Measurements from ENCODE around the gene TSKS. TPM values are rescaled to one million over a fixed set of nuclear protein-coding genes. Genes with fewer than 3 reads are reported as not detected.

TSKS gene
- total RNA-seq, 1 donor from 2014 or later = 2.0 TPM

DNA sequence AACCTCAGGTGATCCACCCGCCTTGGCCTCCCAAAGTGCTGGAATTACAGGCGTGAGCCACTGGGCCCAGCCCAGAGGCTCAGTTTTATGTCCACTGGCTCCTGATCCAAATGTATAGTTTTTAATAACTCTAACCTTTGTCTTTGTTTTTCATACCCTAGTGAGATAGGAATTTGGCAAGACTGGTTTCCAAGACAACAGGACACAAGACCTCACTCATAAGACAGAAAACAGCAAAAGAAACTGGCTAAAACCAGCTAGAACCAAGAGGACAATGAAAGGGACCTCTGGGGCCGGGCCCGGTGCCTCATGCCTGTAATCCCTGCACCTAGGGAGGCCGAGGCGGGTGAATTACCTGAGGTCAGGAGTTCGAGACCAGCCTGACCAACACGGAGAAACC, 44.6 kb downstream of the TSKS start:
- no peaks in the 10 kb centered on the region for H3K9me3 Mint-ChIP-seq

DNA sequence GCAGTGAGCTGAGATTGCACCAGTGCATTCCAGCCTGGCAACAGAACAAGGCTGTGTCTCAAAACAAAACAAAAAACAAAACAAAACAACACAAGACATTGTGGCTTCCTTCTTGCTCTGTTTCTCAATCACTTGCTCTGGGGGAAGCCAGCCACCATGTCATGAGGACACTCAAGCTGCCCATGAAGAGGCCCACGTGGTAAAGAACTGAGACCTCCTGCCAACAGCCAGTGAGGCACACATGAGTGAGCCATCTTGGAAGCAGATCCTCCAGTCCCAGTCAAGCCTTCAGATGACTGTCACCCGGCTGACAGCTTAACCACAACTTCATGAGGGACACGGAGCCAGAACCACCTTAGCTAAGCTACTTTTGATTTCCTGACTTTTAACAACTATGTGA, 47.0 kb downstream of the TSKS start:
- no peaks in the 10 kb centered on the region for H3K9me3 Mint-ChIP-seq
- H3K27me3 Mint-ChIP-seq (ENCODE audit: low read depth) = no peaks in the 10 kb centered on the region
- H3K4me3 Mint-ChIP-seq (ENCODE audit: low read depth) = no peak overlapping the region
- peaks cover 7% of the 10 kb centered on the region for H3K4me1 Mint-ChIP-seq (ENCODE audit: low read depth)
- DNase-seq (ENCODE audit: low spot score) = no peak
- H3K27ac Mint-ChIP-seq = no peak overlapping the region
- no peaks in the 10 kb centered on the region for H3K36me3 Mint-ChIP-seq (ENCODE audit: low read depth)
- intact Hi-C loops (cut with micrococcal nuclease) = no loop called here

More for the DNA sequence above, 44.6 kb downstream of the TSKS start:
- Mint-ChIP-seq H3K4me1 (ENCODE audit: low read depth) (peaks cover 7% of the 10 kb centered on the region), H3K36me3 (ENCODE audit: low read depth) (no peaks in the 10 kb centered on the region), H3K27me3 (ENCODE audit: low read depth) (no peaks in the 10 kb centered on the region), H3K27ac (no peak overlapping the region), H3K4me3 (ENCODE audit: low read depth) (peak overlapping the region; percentile 17)
- intact Hi-C loops (cut with micrococcal nuclease) = no loop called here
- DNase-seq (ENCODE audit: low spot score) = no peak

DNA sequence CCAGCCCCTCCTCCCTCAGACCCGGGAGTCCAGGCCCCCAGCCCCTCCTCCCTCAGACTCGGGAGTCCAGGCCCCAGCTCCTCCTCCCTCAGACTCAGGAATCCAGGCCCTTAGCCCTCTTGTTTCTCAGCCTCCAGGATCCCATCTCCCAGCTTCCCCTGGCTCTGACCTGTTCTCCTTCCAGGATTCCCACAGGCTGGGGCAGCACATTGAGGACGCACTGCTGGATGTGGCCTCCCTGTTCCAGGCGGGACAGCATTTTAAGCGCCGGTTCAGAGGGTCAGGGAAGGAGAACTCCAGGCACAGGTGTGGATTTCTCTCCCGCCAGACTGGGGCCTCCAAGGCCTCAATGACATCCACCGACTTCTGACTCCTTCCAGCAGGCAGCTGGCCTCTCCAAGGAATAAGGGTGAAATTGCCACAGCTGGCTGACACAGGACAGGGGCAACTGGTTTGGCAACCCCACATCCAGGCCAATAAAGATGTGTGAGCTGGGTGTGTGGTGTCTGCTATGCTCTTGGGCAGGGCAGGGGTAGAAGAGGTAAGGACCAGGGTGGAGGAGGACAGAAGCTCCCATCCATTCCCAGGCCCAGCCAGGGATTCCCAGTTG, 49.8 kb downstream of the TSKS start:
- Mint-ChIP-seq H3K9me3 (no peaks in the 10 kb centered on the region), H3K36me3 (ENCODE audit: low read depth) (no peaks in the 10 kb centered on the region), H3K27ac (no peak overlapping the region), H3K27me3 (ENCODE audit: low read depth) (no peaks in the 10 kb centered on the region), H3K4me1 (ENCODE audit: low read depth) (peaks cover 7% of the 10 kb centered on the region), H3K4me3 (ENCODE audit: low read depth) (no peak overlapping the region)
- intact Hi-C loops (cut with micrococcal nuclease) = no loop called here
- no peak for DNase-seq (ENCODE audit: low spot score)

DNA sequence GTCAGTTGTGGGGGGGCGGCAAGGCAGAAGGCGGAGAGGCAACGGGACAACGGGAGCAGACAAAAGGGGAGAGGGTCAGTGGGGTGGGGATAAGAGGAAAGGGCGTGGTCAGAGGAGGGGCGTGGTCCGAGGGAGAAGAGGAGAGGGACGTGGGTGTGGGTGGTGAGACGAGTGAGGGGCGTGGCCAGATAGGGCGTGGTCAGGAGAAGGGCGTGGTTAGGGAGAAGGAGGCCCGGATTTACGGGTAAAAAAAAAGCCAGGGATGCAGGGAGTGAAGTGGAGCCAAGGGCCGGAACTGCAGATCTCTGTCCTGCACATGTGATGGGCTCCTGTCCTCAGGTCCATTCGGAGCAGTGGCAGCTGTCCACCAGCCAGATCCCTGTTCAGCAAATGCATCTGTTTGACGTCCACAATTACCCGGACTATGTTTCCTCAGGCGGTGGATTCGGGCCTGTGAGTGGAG, 50.7 kb downstream of the TSKS start:
- Mint-ChIP-seq H3K36me3 (ENCODE audit: low read depth) (no peaks in the 10 kb centered on the region), H3K27ac (no peak overlapping the region), H3K9me3 (no peaks in the 10 kb centered on the region), H3K27me3 (ENCODE audit: low read depth) (no peaks in the 10 kb centered on the region), H3K4me1 (ENCODE audit: low read depth) (peaks cover 3% of the 10 kb centered on the region), H3K4me3 (ENCODE audit: low read depth) (no peak overlapping the region)
- intact Hi-C loops (cut with micrococcal nuclease) = no loop called here
- DNase-seq (ENCODE audit: low spot score) = no peak

DNA sequence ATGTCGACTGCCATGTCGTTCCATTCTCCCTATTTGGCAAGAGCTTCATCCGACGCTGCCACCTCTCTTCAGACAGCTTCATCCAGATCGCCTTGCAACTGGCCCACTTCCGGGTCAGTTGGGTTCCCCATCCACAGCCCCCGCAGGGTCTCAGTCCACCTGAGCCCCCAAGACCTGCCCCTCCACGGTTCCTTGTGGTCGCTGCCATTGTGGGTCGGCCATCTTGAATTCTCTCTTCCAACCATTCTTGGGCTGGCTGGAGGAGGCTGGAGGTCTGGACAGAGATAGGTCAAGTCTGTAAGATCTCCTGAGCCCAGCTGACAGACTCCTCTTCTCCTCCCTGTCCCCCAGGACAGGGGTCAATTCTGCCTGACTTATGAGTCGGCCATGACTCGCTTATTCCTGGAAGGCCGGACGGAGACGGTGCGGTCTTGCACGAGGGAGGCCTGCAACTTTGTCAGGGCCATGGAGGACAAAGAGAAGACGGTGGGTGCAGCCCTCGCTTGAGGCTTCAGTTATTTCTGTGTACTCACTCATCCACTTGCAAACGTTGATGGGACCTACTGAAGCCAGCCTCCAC, 52.6 kb downstream of the TSKS start:
- intact Hi-C loops (cut with micrococcal nuclease) = no loop called here
- Mint-ChIP-seq H3K4me3 (ENCODE audit: low read depth) (no peak overlapping the region), H3K9me3 (no peaks in the 10 kb centered on the region), H3K27me3 (ENCODE audit: low read depth) (no peaks in the 10 kb centered on the region), H3K4me1 (ENCODE audit: low read depth) (no peaks in the 10 kb centered on the region), H3K36me3 (ENCODE audit: low read depth) (no peaks in the 10 kb centered on the region), H3K27ac (no peak overlapping the region)
- DNase-seq (ENCODE audit: low spot score) = no peak

DNA sequence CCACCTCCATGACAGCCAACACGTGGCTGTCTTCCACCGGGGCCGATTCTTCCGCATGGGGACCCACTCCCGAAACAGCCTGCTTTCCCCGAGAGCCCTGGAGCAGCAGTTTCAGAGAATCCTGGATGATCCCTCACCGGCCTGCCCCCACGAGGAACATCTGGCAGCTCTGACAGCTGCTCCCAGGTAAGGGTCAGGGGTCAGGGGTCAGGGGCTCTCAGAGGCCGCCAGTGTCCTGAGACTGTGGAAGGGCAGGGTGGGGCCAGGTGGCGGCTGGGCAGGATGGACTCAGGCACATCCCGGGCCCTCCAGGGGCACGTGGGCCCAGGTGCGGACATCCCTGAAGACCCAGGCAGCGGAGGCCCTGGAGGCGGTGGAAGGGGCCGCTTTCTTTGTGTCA, 57.2 kb downstream of the TSKS start:
- Mint-ChIP-seq H3K4me1 (ENCODE audit: low read depth) (no peaks in the 10 kb centered on the region), H3K9me3 (no peaks in the 10 kb centered on the region), H3K27me3 (ENCODE audit: low read depth) (no peaks in the 10 kb centered on the region), H3K4me3 (ENCODE audit: low read depth) (no peak overlapping the region), H3K36me3 (ENCODE audit: low read depth) (no peaks in the 10 kb centered on the region), H3K27ac (no peak overlapping the region)
- intact Hi-C loops (cut with micrococcal nuclease) = no loop called here
- no peak for DNase-seq (ENCODE audit: low spot score)

DNA sequence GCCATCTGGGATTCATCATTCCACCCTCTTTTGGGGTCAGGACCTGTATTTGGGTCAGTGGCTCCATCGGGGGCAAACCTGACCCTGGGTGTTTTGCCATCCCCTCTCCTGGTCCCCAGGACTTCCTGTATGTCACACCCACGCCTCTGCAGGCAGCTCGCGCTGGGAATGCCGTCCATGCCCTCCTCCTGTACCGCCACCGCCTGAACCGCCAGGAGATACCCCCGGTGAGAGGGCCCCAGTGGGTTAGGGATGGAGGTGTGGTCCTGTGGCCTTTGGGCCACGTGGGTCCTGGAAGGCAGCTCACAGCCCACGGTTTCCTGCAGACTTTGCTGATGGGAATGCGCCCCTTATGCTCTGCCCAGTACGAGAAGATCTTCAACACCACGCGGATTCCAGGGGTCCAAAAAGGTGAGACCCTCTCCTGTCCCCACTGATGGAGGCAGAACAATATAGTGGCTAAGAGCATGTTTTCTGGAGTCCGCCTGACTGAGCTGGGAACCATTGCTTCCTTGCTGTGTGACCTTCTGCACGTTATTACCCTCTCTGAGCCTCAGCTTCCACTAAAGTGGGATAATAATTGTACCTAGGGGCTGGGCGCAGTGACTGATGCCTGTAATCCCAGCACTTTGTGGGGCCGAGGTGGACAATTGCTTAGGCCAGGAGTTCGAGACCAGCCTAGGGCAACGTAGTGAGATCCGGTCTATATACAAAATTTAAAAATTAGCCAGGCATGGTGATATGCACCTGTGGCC, 58.0 kb downstream of the TSKS start:
- no peaks in the 10 kb centered on the region for H3K4me1 Mint-ChIP-seq (ENCODE audit: low read depth)
- no peak for DNase-seq (ENCODE audit: low spot score)
- no peaks in the 10 kb centered on the region for H3K9me3 Mint-ChIP-seq
- H3K4me3 Mint-ChIP-seq (ENCODE audit: low read depth) = no peak overlapping the region
- no peak overlapping the region for H3K27ac Mint-ChIP-seq
- H3K27me3 Mint-ChIP-seq (ENCODE audit: low read depth) = no peaks in the 10 kb centered on the region
- no peaks in the 10 kb centered on the region for H3K36me3 Mint-ChIP-seq (ENCODE audit: low read depth)
- intact Hi-C loops (cut with micrococcal nuclease) = no loop called here

DNA sequence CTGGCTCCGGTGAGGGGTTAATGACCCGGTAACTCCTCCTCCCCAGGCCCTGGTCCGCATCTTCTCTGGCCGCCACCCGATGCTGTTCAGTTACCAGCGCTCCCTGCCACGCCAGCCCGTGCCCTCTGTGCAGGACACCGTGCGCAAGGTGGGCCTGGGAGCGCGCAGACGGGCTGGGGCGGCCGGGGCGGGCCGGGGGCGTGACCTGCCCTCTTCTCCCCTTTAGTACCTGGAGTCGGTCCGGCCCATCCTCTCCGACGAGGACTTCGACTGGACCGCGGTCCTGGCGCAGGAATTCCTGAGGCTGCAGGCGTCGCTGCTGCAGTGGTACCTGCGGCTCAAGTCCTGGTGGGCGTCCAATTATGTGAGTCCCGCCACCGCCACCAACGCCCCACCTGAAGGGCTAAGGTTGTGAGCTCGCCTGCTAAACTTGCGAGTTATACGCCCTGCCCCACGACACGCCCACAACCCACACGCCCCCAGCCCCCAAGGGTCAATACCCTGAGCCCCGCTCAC, 61.8 kb downstream of the TSKS start:
- H3K27me3 Mint-ChIP-seq (ENCODE audit: low read depth) = no peaks in the 10 kb centered on the region
- H3K4me1 Mint-ChIP-seq (ENCODE audit: low read depth) = no peaks in the 10 kb centered on the region
- H3K36me3 Mint-ChIP-seq (ENCODE audit: low read depth) = no peaks in the 10 kb centered on the region
- intact Hi-C loops (cut with micrococcal nuclease) = no loop called here
- H3K9me3 Mint-ChIP-seq = no peaks in the 10 kb centered on the region
- no peak overlapping the region for H3K4me3 Mint-ChIP-seq (ENCODE audit: low read depth)
- no peak for DNase-seq (ENCODE audit: low spot score)
- H3K27ac Mint-ChIP-seq = no peak overlapping the region

DNA sequence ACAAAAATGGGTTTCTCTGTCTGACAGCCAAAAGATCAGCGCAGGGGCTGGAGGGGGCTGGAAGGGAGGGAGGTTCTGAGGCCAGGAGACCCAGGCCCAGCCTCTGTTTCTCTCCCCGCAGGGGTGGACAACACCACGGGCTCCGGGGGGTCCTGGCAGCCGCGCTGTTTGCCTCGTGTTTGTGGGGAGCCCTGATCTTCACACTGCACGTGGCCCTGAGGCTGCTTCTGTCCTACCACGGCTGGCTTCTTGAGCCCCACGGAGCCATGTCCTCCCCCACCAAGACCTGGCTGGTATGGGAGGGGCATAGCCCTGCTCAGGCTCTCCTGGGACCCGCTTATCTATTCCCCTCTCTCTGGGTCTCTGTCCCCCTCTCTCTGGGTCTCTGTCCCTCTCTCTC, 62.5 kb downstream of the TSKS start:
- no peaks in the 10 kb centered on the region for H3K36me3 Mint-ChIP-seq (ENCODE audit: low read depth)
- DNase-seq (ENCODE audit: low spot score) = no peak

DNA sequence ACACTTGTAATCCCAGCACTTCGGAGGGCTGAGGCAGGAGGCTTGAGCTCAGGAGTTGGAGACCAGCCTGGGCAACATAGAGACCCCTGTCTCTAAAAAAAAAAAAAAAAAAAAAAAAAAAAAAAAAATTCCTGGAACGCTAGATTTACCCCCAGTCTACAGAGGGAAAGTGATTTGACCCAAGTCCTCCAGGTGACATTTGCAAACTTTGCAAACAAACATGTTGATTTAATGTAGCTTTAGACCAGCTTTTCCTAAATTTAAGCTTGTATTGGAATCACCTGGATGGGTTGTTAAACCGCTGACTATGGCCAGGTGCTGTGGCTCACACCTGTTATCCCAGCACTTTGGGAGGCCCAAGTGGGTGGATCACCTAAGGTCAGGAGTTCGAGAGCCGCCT, 63.7 kb downstream of the TSKS start:
- Mint-ChIP-seq H3K4me1 (ENCODE audit: low read depth) (no peaks in the 10 kb centered on the region), H3K27me3 (ENCODE audit: low read depth) (no peaks in the 10 kb centered on the region), H3K27ac (no peak overlapping the region), H3K36me3 (ENCODE audit: low read depth) (no peaks in the 10 kb centered on the region), H3K9me3 (no peaks in the 10 kb centered on the region), H3K4me3 (ENCODE audit: low read depth) (no peak overlapping the region)
- DNase-seq (ENCODE audit: low spot score) = no peak
- intact Hi-C loops (cut with micrococcal nuclease) = no loop called here

More for the DNA sequence above, 62.5 kb downstream of the TSKS start:
- intact Hi-C loops (cut with micrococcal nuclease) = no loop called here
- H3K4me1 Mint-ChIP-seq (ENCODE audit: low read depth) = no peaks in the 10 kb centered on the region
- H3K27ac Mint-ChIP-seq = no peak overlapping the region
- H3K27me3 Mint-ChIP-seq (ENCODE audit: low read depth) = no peaks in the 10 kb centered on the region
- no peaks in the 10 kb centered on the region for H3K9me3 Mint-ChIP-seq
- no peak overlapping the region for H3K4me3 Mint-ChIP-seq (ENCODE audit: low read depth)

DNA sequence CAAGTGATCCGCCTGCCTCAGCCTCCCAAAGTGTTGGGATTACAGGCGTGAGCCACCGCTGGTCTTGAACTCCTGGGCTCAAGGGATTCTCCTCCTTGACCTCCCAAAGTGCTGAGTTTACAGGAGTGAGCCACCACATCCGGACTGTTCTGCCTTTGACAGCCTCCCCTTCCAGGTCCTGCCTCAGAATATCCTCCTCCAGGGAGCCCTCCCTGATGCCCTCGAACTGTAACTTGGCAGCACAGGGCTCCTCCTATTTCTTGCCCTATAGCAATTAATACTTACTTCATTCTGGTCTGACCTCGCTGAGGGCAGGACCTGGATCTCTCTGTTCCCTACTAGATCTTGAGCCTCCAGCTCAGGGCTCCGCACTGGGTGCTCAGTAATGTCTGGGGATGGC, 66.2 kb downstream of the TSKS start:
- Mint-ChIP-seq H3K4me3 (ENCODE audit: low read depth) (no peak overlapping the region), H3K9me3 (no peaks in the 10 kb centered on the region), H3K27me3 (ENCODE audit: low read depth) (peaks cover 3% of the 10 kb centered on the region), H3K4me1 (ENCODE audit: low read depth) (no peaks in the 10 kb centered on the region), H3K27ac (no peak overlapping the region), H3K36me3 (ENCODE audit: low read depth) (no peaks in the 10 kb centered on the region)
- DNase-seq (ENCODE audit: low spot score) = no peak
- intact Hi-C loops (cut with micrococcal nuclease) = no loop called here

DNA sequence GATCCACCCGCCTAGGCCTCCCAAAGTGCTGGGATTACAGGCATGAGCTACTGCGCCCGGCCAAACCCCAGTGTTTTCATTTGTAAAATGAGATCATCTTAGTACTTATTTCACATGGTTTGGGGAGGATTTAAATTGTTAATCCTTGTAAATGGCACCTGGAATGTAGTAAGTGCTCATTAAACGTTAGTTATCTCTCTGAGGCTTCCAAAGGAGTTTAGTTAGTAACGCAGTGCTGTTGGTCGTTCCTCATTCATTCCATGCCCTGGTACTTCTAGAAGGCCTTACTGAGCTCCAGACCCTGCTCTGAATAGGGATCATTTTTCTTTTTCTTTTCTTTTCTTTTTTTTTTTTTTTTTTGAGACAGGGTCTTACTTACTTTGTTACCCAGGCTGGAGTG, 67.0 kb downstream of the TSKS start:
- H3K27ac Mint-ChIP-seq = no peak overlapping the region
- intact Hi-C loops (cut with micrococcal nuclease) = no loop called here
- DNase-seq (ENCODE audit: low spot score) = no peak
- H3K27me3 Mint-ChIP-seq (ENCODE audit: low read depth) = peaks cover 3% of the 10 kb centered on the region
- no peaks in the 10 kb centered on the region for H3K36me3 Mint-ChIP-seq (ENCODE audit: low read depth)
- no peak overlapping the region for H3K4me3 Mint-ChIP-seq (ENCODE audit: low read depth)
- no peaks in the 10 kb centered on the region for H3K9me3 Mint-ChIP-seq
- H3K4me1 Mint-ChIP-seq (ENCODE audit: low read depth) = peaks cover 2% of the 10 kb centered on the region

DNA sequence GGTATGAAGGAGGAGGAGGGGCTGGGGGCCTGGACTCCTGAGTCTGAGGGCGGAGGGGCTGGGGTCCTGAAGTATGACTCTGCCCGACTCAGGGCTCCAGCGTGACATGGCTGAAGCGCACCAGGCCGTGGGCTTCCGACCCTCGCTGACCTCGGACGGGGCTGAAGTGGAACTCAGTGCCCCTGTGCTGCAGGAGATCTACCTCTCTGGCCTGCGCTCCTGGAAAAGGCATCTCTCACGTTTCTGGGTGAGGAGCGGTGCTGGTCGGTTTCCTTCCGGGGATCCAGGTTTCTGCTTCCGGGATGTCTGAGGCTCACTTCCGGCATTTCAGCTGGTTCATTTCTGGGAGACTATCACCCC, 71.0 kb downstream of the TSKS start:
- H3K27ac Mint-ChIP-seq = no peak overlapping the region
- intact Hi-C loops (cut with micrococcal nuclease) = no loop called here
- H3K4me3 Mint-ChIP-seq (ENCODE audit: low read depth) = no peak overlapping the region
- peaks cover 10% of the 10 kb centered on the region for H3K4me1 Mint-ChIP-seq (ENCODE audit: low read depth)
- peaks cover 25% of the 10 kb centered on the region for H3K36me3 Mint-ChIP-seq (ENCODE audit: low read depth)
- DNase-seq (ENCODE audit: low spot score) = no peak
- H3K27me3 Mint-ChIP-seq (ENCODE audit: low read depth) = peaks cover 11% of the 10 kb centered on the region
- no peaks in the 10 kb centered on the region for H3K9me3 Mint-ChIP-seq

Measured in activated T-helper 2 cell treated with anti-CD3 and anti-CD28 coated beads, Interferon-gamma antibody, Interleukin-2, Interleukin-4, amounts not matched to agents 10 μg/mL and 5 μg/mL and 100 μg/mL, durations not matched to agents 14 hours and 24 hours and 36 hours (primary cell).